ENCODE measurements around the gene UBB. TPM values are rescaled to one million over a fixed set of nuclear protein-coding genes. Genes with fewer than 3 reads are reported as not detected.
A peak's percentile ranks its signal among the peaks of the same experiment; 100 is the strongest.

The UBB gene
- total RNA-seq, 1 donor from 2014 or later: 1,410 TPM

DNA sequence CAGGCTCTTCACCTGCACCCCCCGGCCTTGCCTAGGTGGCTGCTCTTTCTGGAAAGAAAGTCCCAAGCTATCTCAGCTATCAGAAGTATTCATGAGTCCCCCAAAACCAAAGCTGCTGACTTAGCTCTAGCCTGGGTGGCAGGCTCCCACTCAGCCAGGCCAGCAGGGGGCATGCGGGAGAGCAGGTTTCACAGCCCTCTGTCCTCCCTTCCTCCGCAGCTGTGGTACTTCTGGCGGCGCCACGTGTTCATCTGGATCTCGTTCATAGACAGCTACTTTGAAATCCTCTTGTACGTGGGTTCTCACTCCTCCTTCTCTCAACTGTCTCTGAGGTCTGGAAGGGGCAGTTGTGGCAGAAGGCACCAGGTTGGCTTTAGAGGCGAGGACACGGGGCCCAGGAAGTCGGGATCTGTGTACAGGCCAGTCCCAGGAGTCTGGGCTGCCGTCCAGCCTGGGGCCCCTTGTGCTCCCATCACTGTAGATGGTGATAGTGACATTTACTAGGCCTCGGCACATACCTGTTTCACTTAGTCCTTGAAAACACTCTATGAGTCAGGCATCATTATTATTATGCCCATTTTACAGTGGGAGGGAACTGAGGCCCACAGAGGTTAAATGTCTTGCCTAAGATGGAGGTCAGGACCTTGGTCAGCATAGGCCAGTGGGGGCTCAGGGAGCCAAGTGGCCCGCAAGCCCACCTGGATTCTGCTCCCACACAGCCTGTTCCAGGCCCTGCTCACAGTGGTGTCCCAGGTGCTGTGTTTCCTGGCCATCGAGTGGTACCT, 47.4 kb downstream of the UBB start:
- Histone ChIP-seq H3K4me1 (no peaks in the 10 kb centered on the region), H3K9me3 (no peaks in the 10 kb centered on the region), H3K27me3 (no peaks in the 10 kb centered on the region), H3K4me3 (no peak overlapping the region), H3K36me3 (peaks cover 32% of the 10 kb centered on the region), H3K27ac (no peak overlapping the region)
- peak; percentile 89 for ATAC-seq
- peak; percentile 83 for DNase-seq
- TF ChIP-seq, protein P1, sequence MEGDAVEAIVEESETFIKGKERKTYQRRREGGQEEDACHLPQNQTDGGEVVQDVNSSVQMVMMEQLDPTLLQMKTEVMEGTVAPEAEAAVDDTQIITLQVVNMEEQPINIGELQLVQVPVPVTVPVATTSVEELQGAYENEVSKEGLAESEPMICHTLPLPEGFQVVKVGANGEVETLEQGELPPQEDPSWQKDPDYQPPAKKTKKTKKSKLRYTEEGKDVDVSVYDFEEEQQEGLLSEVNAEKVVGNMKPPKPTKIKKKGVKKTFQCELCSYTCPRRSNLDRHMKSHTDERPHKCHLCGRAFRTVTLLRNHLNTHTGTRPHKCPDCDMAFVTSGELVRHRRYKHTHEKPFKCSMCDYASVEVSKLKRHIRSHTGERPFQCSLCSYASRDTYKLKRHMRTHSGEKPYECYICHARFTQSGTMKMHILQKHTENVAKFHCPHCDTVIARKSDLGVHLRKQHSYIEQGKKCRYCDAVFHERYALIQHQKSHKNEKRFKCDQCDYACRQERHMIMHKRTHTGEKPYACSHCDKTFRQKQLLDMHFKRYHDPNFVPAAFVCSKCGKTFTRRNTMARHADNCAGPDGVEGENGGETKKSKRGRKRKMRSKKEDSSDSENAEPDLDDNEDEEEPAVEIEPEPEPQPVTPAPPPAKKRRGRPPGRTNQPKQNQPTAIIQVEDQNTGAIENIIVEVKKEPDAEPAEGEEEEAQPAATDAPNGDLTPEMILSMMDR (IDR thresholded peaks at IDR 0.05): peak; percentile 69
- intact Hi-C loops (cut with DNase I): no loop called here

DNA sequence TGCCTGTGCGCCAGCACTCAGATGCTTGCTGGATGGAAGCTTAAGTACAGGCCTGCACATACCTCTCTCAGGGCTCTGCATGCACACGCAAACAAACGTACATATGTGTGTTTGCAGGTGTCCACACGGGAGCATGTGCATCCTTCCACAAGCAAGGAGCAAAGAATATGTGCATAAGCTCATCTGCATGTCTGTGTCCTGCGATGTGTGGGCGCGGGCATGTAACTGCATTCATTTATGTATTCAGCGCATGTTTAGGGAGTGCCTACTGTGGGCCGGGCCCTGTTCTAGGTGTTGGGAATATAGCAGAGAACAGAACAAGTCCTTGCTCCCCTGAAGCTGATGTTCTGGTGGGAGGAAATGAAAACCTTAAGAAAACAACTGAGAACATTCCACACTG, 48.2 kb downstream of the UBB start:
- peaks cover 26% of the 10 kb centered on the region for H3K36me3 ChIP-seq

DNA sequence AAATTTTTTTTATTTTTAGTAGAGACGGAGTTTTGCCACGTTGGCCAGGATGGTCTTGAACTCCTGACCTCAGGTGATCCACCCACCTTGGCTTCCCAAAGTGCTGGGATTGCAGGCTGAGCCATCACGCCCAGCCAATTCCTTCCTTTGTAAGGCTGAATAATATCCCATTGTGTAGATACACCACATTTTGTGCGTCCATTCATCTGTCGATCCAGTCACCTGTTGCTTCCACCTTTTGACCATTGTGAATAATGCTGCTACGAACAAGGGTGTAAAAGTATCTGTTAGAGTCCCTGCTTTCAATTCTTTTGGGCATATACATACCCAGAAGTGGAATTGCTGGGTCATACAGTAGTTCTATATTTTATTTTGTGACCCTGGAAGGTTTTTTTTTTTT, 49.8 kb downstream of the UBB start:
- intact Hi-C loops (cut with DNase I): no loop called here
- Histone ChIP-seq H3K36me3 (peaks cover 23% of the 10 kb centered on the region), H3K27me3 (no peaks in the 10 kb centered on the region), H3K27ac (no peak overlapping the region), H3K9me3 (no peaks in the 10 kb centered on the region), H3K4me1 (no peaks in the 10 kb centered on the region), H3K4me3 (no peak overlapping the region)
- TF ChIP-seq, protein P1 (IDR thresholded peaks at IDR 0.05): no peak
- DNase-seq (no peak), ATAC-seq (no peak)

More for the DNA sequence above, 48.2 kb downstream of the UBB start:
- H3K4me1 ChIP-seq: no peaks in the 10 kb centered on the region
- ATAC-seq: no peak
- H3K4me3 ChIP-seq: no peak overlapping the region
- TF ChIP-seq, protein P1 (IDR thresholded peaks at IDR 0.05): no peak
- no peaks in the 10 kb centered on the region for H3K9me3 ChIP-seq
- no peak for DNase-seq
- intact Hi-C loops (cut with DNase I): no loop called here
- no peaks in the 10 kb centered on the region for H3K27me3 ChIP-seq
- no peak overlapping the region for H3K27ac ChIP-seq

DNA sequence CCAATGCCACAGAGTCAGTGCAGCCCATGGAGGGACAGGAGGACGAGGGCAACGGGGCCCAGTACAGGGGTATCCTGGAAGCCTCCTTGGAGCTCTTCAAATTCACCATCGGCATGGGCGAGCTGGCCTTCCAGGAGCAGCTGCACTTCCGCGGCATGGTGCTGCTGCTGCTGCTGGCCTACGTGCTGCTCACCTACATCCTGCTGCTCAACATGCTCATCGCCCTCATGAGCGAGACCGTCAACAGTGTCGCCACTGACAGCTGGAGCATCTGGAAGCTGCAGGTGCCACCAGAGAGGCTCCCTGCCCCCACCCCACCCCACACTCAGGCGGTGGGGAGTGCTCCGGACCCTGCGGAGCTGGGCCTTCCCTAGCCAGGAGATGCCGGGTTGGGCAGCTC, 51.1 kb downstream of the UBB start:
- Histone ChIP-seq H3K4me3 (no peak overlapping the region), H3K27ac (no peak overlapping the region), H3K27me3 (no peaks in the 10 kb centered on the region), H3K9me3 (no peaks in the 10 kb centered on the region), H3K4me1 (no peaks in the 10 kb centered on the region), H3K36me3 (peaks cover 14% of the 10 kb centered on the region)
- ATAC-seq (no peak), DNase-seq (no peak)
- intact Hi-C loops (cut with DNase I): no loop called here
- TF ChIP-seq, protein P1 (IDR thresholded peaks at IDR 0.05): no peak

Other genes starting within 250 kb of the UBB start
- 138 TPM for gene NCOR1, start 165.6 kb upstream of the UBB start, total RNA-seq
- 29.5 TPM for gene PIGL, start 163.9 kb upstream of the UBB start, total RNA-seq
- gene CENPV, start 27.6 kb upstream of the UBB start, total RNA-seq: 10.4 TPM
- gene TRPV2, start 34.5 kb downstream of the UBB start, total RNA-seq: 86.5 TPM
- gene LRRC75A, start 111.1 kb downstream of the UBB start, total RNA-seq: 2.5 TPM
- gene ZNF287, start 188.1 kb downstream of the UBB start, total RNA-seq: 4.7 TPM